Neural cell (in vitro differentiated cells): ENCODE measurements around the gene TBL1XR1.

Experiments
- EP300 ChIP-seq: fragments of 450-650 bp; conservative IDR thresholded peaks from 2 replicates; pipeline ENCODE4 v1.6.1; 2014; ENCODE audit warnings: antibody characterized with exemption, mild to moderate bottlenecking, moderate library complexity; ENCODE audit not compliant: poor library complexity, severe bottlenecking
- EZH2 ChIP-seq: fragments of 200-600, 300-800 bp; shearing (Covaris generic), sonication (generic); IDR thresholded peaks from 2 replicates; pipeline ENCODE4 v1.6.1; 2014; ENCODE audit warnings: antibody characterized with exemption, low read length, borderline replicate concordance, mild to moderate bottlenecking; ENCODE audit not compliant: insufficient read depth, poor library complexity, severe bottlenecking
- MXI1 ChIP-seq: fragments of 450-650 bp; conservative IDR thresholded peaks from 2 replicates; pipeline ENCODE4 v1.6.1; 2014; ENCODE audit warnings: antibody characterized with exemption, mild to moderate bottlenecking; ENCODE audit not compliant: poor library complexity, severe bottlenecking
- RAD21 ChIP-seq: fragments of 450-650 bp; conservative IDR thresholded peaks from 2 replicates; pipeline ENCODE4 v1.6.1; 2014; ENCODE audit warnings: antibody characterized with exemption, mild to moderate bottlenecking, moderate library complexity
- SMC3 ChIP-seq: fragments of 450-650 bp; conservative IDR thresholded peaks from 2 replicates; pipeline ENCODE4 v1.6.1; 2014; ENCODE audit warnings: antibody characterized with exemption, mild to moderate bottlenecking, moderate library complexity; ENCODE audit not compliant: poor library complexity
- TF ChIP-seq, protein P1 (sequence below): IDR thresholded peaks from 2 replicates; pipeline ENCODE4 v1.6.1; 2012; ENCODE audit warnings: borderline replicate concordance
- TF ChIP-seq, protein P2 (sequence below): fragments of 450-650 bp; IDR thresholded peaks from 2 replicates; pipeline ENCODE4 v1.5.1; 2014; ENCODE audit warnings: antibody characterized with exemption, mild to moderate bottlenecking, moderate library complexity; ENCODE audit not compliant: poor library complexity, severe bottlenecking

DNA sequence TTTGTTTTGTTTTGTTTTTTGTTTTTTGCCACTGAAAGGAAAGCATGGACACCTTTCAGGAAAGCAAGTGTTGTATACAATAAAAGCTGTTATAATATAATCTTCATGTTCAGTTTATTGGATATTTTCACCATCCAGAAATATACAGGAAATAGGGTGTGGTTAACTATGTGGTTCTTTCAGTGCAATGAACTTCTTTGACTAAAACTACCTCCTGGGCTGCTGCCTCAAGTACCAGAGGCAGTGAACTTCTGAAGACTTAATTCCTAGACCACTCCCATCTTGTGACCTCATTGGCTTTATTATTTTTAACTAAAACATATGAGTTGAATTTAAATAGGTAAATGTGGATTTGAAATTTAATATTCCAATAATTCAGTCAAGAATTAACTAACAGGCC is 27.1 kb upstream of the TBL1XR1 start:
- TF ChIP-seq, protein P1, sequence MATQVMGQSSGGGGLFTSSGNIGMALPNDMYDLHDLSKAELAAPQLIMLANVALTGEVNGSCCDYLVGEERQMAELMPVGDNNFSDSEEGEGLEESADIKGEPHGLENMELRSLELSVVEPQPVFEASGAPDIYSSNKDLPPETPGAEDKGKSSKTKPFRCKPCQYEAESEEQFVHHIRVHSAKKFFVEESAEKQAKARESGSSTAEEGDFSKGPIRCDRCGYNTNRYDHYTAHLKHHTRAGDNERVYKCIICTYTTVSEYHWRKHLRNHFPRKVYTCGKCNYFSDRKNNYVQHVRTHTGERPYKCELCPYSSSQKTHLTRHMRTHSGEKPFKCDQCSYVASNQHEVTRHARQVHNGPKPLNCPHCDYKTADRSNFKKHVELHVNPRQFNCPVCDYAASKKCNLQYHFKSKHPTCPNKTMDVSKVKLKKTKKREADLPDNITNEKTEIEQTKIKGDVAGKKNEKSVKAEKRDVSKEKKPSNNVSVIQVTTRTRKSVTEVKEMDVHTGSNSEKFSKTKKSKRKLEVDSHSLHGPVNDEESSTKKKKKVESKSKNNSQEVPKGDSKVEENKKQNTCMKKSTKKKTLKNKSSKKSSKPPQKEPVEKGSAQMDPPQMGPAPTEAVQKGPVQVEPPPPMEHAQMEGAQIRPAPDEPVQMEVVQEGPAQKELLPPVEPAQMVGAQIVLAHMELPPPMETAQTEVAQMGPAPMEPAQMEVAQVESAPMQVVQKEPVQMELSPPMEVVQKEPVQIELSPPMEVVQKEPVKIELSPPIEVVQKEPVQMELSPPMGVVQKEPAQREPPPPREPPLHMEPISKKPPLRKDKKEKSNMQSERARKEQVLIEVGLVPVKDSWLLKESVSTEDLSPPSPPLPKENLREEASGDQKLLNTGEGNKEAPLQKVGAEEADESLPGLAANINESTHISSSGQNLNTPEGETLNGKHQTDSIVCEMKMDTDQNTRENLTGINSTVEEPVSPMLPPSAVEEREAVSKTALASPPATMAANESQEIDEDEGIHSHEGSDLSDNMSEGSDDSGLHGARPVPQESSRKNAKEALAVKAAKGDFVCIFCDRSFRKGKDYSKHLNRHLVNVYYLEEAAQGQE, result no peak
- TF ChIP-seq, protein P2, sequence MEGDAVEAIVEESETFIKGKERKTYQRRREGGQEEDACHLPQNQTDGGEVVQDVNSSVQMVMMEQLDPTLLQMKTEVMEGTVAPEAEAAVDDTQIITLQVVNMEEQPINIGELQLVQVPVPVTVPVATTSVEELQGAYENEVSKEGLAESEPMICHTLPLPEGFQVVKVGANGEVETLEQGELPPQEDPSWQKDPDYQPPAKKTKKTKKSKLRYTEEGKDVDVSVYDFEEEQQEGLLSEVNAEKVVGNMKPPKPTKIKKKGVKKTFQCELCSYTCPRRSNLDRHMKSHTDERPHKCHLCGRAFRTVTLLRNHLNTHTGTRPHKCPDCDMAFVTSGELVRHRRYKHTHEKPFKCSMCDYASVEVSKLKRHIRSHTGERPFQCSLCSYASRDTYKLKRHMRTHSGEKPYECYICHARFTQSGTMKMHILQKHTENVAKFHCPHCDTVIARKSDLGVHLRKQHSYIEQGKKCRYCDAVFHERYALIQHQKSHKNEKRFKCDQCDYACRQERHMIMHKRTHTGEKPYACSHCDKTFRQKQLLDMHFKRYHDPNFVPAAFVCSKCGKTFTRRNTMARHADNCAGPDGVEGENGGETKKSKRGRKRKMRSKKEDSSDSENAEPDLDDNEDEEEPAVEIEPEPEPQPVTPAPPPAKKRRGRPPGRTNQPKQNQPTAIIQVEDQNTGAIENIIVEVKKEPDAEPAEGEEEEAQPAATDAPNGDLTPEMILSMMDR, result no peak
- TF ChIP-seq MXI1 (no peak), SMC3 (no peak), EP300 (no peak), EZH2 (no peak), RAD21 (no peak)
